Measurements from ENCODE around the gene DIP2A.
"Not testable (repeated sequence)": the region's sequence is repeated elsewhere in the genome, so short reads cannot be mapped to it uniquely, and the experiment has no call there.

Gene DIP2A

GRCh38 chr21:46559291-46559983 is 100.7 kb downstream of the DIP2A start:
- DNase-seq = no peak

- no peak for DNase-seq
These were observed 102.1 kb downstream of the DIP2A start for GRCh38 chr21:46560568-46561444.

GRCh38 chr21:46561445-46562090 is 102.9 kb downstream of the DIP2A start:
- no peak for DNase-seq

GRCh38 chr21:46562472-46562871 is 103.8 kb downstream of the DIP2A start:
- no peak for DNase-seq

- no peak for DNase-seq
These were observed 104.4 kb downstream of the DIP2A start for GRCh38 chr21:46562964-46563607.

- peak; percentile 43 for DNase-seq
These were observed 105.7 kb downstream of the DIP2A start for GRCh38 chr21:46564391-46564790.

- DNase-seq = no peak
These were observed 108.7 kb downstream of the DIP2A start for GRCh38 chr21:46567348-46567747.

- DNase-seq = no peak
These were observed 109.9 kb downstream of the DIP2A start for GRCh38 chr21:46568562-46568961.

GRCh38 chr21:46569081-46569480 is 110.4 kb downstream of the DIP2A start:
- peak; percentile 45 for DNase-seq

GRCh38 chr21:46570119-46570518 is 111.4 kb downstream of the DIP2A start:
- DNase-seq = no peak

- DNase-seq = no peak
These were observed 111.9 kb downstream of the DIP2A start for GRCh38 chr21:46570631-46571030.

GRCh38 chr21:46572850-46573249 is 114.2 kb downstream of the DIP2A start:
- DNase-seq = no peak

- DNase-seq = not testable (repeated sequence)
These were observed 119.1 kb downstream of the DIP2A start for GRCh38 chr21:46577786-46578185.

GRCh38 chr21:46579394-46579793 is 120.7 kb downstream of the DIP2A start:
- not testable (repeated sequence) for DNase-seq

GRCh38 chr21:46581780-46582307 is 123.2 kb downstream of the DIP2A start:
- no peak for DNase-seq

GRCh38 chr21:46585191-46585953 is 126.7 kb downstream of the DIP2A start:
- DNase-seq = no peak

GRCh38 chr21:46594276-46594675 is 135.6 kb downstream of the DIP2A start:
- DNase-seq = no peak

GRCh38 chr21:46596201-46596600 is 137.5 kb downstream of the DIP2A start:
- DNase-seq = no peak

GRCh38 chr21:46597031-46597430 is 138.3 kb downstream of the DIP2A start:
- no peak for DNase-seq

- no peak for DNase-seq
These were observed 139.2 kb downstream of the DIP2A start for GRCh38 chr21:46597896-46598343.

- DNase-seq = peak; percentile 81
These were observed 140.2 kb downstream of the DIP2A start for GRCh38 chr21:46598581-46599572.

Measured in fibroblast of skin of right quadriceps (primary cell).